HG03354 (cell line): ENCODE measurements around the gene IKZF4.
A peak's percentile ranks its signal among the peaks of the same experiment; 100 is the strongest.
"Not testable (repeated sequence)": the region's sequence is repeated elsewhere in the genome, so short reads cannot be mapped to it uniquely, and the experiment has no call there.

Source experiments
- ATAC-seq: cut with Tn5 transposase; IDR thresholded peaks from one replicate; pipeline ENCODE4 v1.9.1; 2021; ENCODE audit warnings: mild to moderate bottlenecking; ENCODE audit not compliant: unreplicated experiment, poor library complexity, severe bottlenecking

Gene IKZF4

GRCh38 chr12:56031987-56032386 is 11.1 kb downstream of the IKZF4 start:
- ATAC-seq, result no peak

- no peak for ATAC-seq
Observed at GRCh38 chr12:56034586-56035332, 13.9 kb downstream of the IKZF4 start.

GRCh38 chr12:56037161-56037560 is 16.3 kb downstream of the IKZF4 start:
- ATAC-seq, result no peak

GRCh38 chr12:56038022-56038655 is 17.3 kb downstream of the IKZF4 start:
- ATAC-seq, result no peak

GRCh38 chr12:56040151-56040550 is 19.3 kb downstream of the IKZF4 start:
- no peak for ATAC-seq

- ATAC-seq, result no peak
Observed at GRCh38 chr12:56040963-56041551, 20.2 kb downstream of the IKZF4 start.

- peak; percentile 96 for ATAC-seq
Observed at GRCh38 chr12:56041552-56042429, 20.9 kb downstream of the IKZF4 start, which contains the start of gene RPS26. TSS of gene RPS26 (plus strand) at chr12:56041918. CDS start at chr12:56042167, 249 bp downstream.

GRCh38 chr12:56042430-56042813 is 21.6 kb downstream of the IKZF4 start:
- not testable (repeated sequence) for ATAC-seq

- ATAC-seq, result no peak
Observed at GRCh38 chr12:56042843-56043242, 22.0 kb downstream of the IKZF4 start.

- ATAC-seq, result no peak
Observed at GRCh38 chr12:56046027-56046780, 25.4 kb downstream of the IKZF4 start.

- no peak for ATAC-seq
Observed at GRCh38 chr12:56053407-56053893, 32.6 kb downstream of the IKZF4 start.

GRCh38 chr12:56059964-56060363 is 39.1 kb downstream of the IKZF4 start:
- not testable (repeated sequence) for ATAC-seq

- ATAC-seq, result no peak
Observed at GRCh38 chr12:56061982-56062381, 41.1 kb downstream of the IKZF4 start.

GRCh38 chr12:56062996-56063395 is 42.2 kb downstream of the IKZF4 start:
- no peak for ATAC-seq

GRCh38 chr12:56071648-56072047 is 50.8 kb downstream of the IKZF4 start:
- no peak for ATAC-seq

- ATAC-seq, result no peak
Observed at GRCh38 chr12:56074396-56074795, 53.6 kb downstream of the IKZF4 start.

- ATAC-seq, result not testable (repeated sequence)
Observed at GRCh38 chr12:56077966-56078365, 57.1 kb downstream of the IKZF4 start.

GRCh38 chr12:56078427-56078826 is 57.6 kb downstream of the IKZF4 start:
- ATAC-seq, result no peak
